HFF-Myc (cell line): Measurements from ENCODE around the gene OASL.

ENCODE experiments used
- DNase-seq: peaks from one replicate; pipeline ENCODE4 v3.0.0-alpha.2; 2011; ENCODE audit warnings: low read depth; ENCODE audit errors: extremely low read depth
- H3K4me3 ChIP-seq: replicated peaks from 2 replicates; pipeline ENCODE4 v1.5.1; 2011; ENCODE audit warnings: low read depth, mild to moderate bottlenecking, control low read depth, low read length
- TF ChIP-seq, protein P1 (sequence below): IDR thresholded peaks from 2 replicates; pipeline ENCODE4 v1.5.1; 2012; ENCODE audit warnings: mild to moderate bottlenecking, low read depth, low read length, control low read depth; ENCODE audit errors: missing control alignments

Gene OASL

DNA sequence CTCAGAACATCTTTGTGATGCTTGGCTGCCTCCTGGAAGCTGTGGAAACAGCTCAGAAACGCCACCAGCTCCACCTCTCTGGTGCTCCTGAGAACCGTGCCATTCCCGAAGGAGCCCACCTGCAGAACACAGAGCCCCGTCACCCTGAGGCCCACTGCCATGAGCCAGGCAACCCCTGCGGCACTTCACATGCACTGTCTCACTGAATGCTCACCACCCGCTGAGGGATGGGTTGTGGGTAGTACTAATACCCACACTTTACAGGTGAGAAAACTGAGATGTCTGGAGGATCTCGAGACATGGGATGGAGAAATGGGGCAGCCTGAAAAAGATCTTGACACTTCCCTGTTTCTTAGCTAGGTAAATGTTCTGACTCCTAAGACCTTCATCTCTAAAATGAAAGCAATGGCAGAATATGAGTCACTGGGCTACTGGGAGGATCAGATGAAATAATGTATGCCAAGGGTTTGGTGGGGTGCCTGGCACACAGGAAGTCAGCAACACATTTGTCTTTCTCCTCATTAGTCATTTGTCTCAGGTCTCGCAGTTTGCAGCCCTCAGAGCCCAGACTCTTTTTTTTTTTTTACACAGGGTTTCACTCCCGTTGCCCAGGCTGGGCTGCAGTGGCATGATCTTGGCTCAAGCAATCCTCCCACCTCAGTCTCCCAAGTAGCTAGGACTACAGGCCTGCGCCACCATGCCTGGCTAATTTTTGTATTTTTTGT is 5.3 kb downstream of the OASL start:
- no peak for DNase-seq
- TF ChIP-seq, protein P1, sequence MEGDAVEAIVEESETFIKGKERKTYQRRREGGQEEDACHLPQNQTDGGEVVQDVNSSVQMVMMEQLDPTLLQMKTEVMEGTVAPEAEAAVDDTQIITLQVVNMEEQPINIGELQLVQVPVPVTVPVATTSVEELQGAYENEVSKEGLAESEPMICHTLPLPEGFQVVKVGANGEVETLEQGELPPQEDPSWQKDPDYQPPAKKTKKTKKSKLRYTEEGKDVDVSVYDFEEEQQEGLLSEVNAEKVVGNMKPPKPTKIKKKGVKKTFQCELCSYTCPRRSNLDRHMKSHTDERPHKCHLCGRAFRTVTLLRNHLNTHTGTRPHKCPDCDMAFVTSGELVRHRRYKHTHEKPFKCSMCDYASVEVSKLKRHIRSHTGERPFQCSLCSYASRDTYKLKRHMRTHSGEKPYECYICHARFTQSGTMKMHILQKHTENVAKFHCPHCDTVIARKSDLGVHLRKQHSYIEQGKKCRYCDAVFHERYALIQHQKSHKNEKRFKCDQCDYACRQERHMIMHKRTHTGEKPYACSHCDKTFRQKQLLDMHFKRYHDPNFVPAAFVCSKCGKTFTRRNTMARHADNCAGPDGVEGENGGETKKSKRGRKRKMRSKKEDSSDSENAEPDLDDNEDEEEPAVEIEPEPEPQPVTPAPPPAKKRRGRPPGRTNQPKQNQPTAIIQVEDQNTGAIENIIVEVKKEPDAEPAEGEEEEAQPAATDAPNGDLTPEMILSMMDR = no peak

DNA sequence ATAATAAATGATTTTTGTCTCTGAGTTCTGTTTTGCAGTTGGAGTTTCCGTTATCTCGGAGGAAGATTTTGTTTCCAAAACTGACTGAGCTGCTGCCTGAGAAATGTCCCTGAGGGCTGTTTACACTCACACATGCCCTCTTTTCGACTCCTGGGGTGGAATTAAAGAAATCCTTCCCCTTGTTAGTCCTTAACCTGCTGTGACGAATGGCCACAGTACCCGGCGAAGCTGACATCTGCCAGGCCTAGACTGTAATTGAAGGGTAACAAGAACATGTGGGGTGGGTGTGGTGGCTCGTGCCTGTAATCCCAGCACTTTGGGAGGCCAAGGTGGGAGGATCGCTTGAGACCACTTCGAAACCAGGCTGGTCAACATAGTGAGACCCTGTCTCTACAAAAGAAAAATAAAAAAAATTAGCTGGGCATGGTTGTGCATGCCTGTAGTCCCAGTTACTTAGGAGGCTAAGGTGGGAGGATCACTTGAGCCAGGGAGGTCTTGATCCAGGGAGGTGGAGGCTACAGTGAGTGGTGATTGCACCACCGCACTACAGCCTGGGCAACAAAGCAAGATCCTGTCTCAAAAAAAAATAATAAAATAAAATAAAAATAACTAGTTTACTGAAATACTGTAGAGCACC is 8.4 kb downstream of the OASL start:
- DNase-seq = no peak
- TF ChIP-seq, protein P1 = no peak
- no peak overlapping the region for H3K4me3 ChIP-seq

More for the DNA sequence above, 5.3 kb downstream of the OASL start:
- H3K4me3 ChIP-seq = no peak overlapping the region

DNA sequence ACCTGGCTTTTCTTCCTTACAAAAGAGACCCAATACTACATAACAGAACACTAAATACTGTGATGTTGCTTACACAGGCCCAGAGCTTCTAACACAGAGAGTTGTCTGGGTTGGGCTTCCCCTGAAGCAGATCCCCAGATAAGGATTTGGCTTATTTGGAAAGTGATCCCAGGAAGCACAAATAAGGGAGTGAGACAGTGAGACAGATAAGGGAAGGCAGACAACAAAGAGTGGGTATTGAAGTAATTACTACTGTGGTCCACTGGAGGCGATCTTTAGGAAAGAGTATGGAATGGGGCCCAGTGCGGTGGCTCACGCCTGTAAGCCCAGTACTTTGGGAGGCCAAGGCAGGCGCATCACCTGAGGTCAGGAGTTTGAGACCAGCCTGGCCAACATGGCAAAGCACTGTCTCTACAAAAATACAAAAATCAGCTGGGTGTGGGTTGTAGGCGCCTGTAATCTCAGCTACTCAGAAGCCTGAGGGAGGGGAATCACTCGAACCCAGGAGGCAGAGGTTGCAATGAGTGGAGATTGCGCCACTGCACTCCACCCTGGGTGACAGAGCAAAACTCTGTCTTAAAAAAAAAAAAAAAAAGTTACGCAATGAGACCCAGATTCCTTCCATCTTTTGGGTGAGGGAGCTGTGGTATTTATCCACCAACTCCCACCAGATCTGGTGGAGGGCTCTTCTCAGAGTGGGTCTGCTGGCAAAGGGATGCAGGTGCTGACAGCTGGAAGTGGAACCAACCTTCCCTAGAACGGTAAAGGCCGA is 12.6 kb downstream of the OASL start:
- DNase-seq = no peak
- H3K4me3 ChIP-seq = no peak overlapping the region
- TF ChIP-seq, protein P1 = no peak

DNA sequence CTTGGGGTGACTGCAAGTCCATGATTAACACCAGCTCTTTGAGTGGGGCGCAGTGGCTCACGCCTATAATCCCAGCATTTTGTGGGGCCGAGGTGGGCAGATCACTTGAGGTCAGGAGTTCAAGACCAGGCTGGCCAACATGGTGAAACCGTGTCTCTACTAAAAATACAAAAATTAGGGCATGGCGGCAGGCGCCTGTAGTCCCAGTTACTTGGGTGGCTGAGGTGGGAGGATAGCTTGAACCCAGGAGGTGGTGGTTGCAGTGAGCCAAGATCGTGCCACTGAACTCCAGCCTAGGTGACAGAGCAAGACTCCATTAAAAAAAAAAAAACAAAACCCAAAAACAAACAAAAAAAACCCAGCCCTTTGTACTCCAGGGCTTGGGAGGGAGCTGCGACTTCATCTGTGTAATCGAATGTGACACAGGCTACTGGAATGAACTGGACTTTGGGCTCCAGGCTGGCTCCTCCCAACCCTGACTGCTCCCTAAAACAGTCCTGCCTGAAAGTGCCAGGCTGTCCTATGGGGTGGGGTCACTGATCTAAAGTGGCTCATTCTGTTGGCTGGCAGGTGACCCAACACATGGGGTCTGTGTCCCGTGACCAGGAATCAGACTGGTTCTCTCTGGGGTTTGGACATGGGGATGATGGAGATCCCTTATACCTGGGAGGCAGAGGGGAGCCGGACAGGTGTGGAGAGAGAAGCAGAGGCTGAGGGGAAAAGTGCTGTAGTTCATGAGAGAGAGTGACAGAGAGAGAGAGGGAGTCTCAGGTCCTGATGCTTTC is 13.4 kb downstream of the OASL start:
- TF ChIP-seq, protein P1 = no peak
- DNase-seq = no peak
- no peak overlapping the region for H3K4me3 ChIP-seq

DNA sequence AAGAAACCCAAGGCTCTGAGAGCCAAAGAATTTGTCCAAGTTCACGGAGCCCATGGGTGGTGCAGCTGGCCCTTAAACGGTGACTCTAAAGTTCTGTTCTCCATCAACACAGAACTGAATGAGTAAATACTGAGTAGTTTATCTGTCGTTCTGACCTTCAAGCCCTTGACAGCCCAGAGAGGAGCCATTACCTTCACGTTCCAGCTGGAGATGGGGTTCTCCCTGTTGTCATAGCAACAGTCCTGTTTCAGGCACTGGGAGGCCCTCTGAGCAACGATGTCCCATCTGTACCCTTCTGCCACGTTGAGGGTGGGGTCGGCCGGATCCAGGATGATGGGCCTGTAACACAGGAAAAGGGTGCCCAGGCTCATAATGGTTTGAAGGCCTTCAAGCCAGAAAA is 15.2 kb downstream of the OASL start:
- no peak overlapping the region for H3K4me3 ChIP-seq
- DNase-seq = no peak

DNA sequence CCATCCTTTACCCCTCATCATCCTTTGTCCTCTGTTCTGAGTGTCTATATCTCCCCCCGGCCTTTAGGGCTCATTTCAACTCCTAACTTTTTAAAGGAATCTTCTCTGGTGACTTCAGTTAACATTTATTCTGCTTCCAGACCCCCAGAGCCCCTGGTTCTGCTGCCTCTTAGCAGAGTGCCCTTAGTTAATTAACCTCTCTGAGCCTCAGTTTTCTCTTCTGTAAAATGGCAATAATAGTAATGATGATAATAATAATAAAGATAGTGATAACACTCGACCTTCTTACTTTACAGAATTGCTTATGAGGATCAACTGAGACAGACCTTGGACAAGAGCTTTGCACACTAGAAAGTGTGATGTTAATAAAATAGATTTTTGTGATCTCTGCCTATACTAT is 16.3 kb downstream of the OASL start:
- no peak overlapping the region for H3K4me3 ChIP-seq
- TF ChIP-seq, protein P1 = no peak
- DNase-seq = no peak

More for the DNA sequence above, 15.2 kb downstream of the OASL start:
- TF ChIP-seq, protein P1 = no peak
